HG03354 (cell line): Measurements from ENCODE around the gene ATP6AP2.
"Not testable (repeated sequence)": the region's sequence is repeated elsewhere in the genome, so short reads cannot be mapped to it uniquely, and the experiment has no call there.

Source experiments
- ATAC-seq: cut with Tn5 transposase; IDR thresholded peaks from one replicate; pipeline ENCODE4 v1.9.1; 2021; ENCODE audit warnings: mild to moderate bottlenecking; ENCODE audit not compliant: unreplicated experiment, poor library complexity, severe bottlenecking

The ATP6AP2 gene

DNA sequence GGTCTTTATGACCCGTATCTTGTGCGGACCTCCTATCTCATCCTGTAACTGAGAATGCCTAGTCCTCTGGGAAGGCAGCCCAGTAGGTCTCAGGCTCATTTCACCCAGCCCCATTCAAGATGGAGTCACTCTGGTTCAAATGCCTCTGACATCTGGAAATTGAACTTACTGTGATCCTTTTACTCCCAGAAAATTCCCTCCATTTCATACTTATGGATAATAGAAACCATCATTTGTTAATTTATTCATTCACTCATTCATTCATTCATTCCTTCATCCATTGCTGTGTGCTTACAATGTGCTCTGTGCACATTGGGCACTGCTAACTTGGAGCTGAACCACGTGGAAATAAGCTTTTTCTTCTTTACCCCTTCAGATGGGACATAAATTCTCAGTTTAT, 9.2 kb upstream of the ATP6AP2 start:
- ATAC-seq, result no peak

DNA sequence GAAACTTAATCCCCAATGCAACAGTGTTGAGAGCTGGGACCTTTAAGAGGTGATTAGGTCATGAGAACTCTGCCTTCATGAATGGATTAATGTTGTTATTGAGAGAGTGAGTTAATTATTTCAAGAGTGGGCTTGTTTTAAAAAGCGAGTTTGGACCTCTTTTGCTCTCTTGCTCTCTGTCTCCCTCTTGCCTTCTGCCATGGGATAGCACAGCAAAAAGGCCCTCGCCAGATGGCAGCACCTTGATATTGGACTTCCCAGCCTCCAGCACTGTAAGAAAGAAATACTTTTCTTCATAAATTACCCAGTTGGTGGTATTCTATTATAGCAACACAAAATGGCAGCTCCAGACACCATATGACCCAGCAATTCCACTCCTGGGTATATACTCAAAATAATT, 7.0 kb upstream of the ATP6AP2 start:
- no peak for ATAC-seq

DNA sequence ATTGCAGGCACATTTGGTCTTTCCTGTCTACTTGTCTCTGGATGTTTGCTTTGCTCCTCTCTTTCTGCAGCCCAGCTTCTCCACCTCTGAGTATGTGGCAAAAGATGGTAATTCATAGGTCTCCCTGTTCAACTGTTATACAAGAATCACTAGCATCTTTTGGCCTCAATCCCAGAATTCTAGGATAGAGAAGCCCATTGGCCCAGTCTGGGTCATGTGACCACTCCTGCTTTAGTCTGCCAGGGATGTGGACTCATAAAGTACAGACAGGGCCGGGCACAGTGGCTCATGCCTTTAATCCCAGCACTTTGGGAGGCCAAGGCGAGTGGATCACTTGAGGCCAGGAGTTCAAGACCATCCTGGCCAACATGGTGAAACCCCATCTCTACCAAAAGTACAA, 5.4 kb upstream of the ATP6AP2 start:
- not testable (repeated sequence) for ATAC-seq

DNA sequence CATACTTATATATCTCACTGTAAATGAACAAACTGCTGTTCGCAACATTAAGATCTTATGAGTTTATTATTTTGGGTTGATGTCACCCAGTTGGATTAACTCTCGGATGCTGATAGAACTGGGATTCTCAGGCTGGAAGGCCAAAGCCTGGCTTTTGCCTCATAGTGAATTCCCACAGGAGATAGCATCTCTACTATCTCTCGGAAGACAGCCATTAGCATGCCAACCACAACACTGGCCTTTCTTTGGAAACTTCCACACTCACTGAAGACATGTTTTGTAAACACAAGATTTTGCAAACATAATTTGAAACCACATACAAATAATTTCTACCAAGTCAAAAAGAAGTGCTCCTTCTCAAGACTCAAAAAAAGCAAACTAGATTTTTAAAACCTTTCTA, 4.5 kb upstream of the ATP6AP2 start:
- no peak for ATAC-seq

DNA sequence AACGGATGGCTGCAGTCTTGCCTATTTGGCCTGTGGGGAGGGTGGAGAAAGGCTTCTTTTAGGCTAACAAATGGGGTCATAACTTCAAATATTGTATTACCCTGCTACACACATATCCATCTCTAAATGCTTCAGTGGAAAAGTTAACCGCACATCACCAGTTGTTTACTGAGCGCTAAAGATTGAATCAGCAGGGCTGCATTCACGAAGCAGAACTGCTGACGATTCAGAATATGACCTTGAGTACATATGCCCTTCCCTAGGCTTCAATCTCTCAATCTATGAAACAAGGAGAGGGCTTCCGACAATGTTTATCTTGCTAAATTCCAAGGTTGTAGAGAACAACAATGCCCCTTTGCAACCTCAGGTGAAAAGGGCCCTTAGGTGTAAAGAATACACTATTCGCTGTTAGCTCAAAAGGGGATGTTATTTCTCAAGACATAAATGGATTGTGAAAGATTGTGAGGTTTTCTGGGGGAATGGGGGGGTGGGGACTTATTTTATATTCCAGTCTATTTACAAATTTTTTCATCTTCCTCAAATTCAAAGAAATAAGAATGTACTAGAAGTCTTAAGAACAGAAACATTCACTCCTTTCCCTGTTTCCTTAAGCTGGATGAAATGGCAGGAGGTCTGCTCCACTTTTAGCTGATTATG, 2.6 kb upstream of the ATP6AP2 start:
- no peak for ATAC-seq

DNA sequence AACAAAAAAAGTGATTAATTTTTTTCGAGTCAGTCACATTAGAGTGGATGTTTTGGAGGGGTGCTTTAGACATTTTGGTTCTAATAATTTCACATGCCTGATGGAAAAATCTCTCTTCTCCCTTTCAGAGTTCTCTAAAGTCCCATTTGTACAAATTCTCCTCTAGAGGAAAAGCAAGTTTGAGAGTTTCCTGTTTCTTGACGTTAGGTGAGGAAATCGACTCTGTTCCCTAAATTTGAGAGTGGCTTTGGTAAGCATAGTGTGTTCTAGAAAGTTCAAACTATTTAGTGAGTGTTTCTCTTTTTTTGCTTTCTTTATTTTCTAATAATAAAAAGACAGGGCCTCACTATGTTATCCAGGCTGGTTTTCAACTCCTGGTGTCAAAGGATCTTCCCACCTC, 1.6 kb upstream of the ATP6AP2 start:
- ATAC-seq, result no peak

DNA sequence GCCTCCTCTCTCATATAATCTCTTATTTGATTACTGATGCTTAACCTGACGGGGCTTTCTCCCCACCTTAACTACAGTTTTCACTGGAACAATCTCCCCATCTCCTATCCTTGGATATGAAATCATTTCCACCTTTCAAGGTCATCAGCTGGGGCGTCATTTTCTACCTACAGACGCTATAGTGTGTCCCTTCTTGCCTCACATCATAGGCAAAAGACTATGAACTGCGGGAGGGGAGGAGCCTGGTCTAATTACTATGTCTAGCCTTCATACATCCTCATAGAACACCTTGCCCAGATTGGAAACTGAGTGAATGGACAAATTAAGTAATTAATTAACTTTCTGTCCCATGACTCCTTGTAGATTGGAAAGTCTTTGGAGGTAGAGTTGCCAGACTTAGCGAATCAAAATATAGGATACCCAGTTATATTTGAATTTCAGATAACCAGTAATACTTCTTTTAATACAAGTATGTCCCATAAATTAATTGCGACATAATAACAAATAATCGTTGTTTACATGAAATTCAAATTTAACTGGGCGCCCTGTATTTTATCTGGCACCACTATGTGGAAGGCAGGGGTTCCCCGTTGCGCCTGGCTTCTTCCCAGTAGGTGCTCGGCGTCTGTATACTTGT, 752 bp upstream of the ATP6AP2 start:
- ATAC-seq, result peak; percentile 54

DNA sequence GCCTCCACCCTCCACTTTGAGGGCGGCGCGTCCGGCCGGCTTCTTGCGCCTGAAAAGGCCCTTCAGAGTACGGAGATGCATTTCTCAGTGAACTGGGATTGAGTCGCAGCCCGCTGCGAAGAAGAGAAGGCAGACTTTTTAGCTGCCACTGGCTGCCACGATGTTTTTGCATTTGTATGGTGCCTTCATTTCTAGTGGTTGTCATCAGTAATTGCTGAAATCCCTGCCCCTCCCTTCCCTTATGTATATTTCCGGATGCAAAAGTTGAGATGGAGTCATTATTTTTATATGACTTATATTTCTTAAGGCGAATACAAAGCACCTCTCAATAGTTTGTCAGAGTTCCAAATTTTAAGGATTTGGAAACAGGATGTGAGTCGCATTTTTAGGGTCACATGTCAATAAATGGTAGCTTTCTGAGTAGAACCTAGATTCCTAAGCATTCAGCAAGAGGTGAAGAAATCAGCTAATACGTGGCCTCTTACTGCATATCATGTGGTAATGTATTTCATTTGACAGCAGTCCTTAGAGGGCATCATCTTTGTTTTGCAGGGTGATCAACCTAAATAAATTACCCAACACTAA, 658 bp downstream of the ATP6AP2 start:
- peak; percentile 9 for ATAC-seq

DNA sequence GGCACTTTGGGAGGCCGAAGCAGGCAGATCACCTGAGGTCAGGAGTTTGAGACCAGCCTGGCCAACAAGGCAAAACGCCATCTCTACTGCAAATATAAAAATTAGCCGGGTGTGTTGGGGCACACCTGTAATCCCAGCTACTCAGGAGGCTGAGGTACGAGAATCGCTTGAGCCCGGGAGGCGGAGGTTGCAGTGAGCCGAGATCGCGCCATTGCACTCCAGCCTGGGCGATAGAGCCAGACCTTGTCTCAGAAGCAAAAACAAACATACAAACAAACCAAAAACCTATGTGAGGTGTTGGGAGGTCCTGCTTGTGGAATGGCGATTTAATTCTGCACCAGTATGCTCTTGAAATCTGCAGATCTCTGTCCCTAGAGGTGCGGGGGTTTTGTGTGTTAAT, 1.4 kb downstream of the ATP6AP2 start:
- ATAC-seq, result not testable (repeated sequence)

DNA sequence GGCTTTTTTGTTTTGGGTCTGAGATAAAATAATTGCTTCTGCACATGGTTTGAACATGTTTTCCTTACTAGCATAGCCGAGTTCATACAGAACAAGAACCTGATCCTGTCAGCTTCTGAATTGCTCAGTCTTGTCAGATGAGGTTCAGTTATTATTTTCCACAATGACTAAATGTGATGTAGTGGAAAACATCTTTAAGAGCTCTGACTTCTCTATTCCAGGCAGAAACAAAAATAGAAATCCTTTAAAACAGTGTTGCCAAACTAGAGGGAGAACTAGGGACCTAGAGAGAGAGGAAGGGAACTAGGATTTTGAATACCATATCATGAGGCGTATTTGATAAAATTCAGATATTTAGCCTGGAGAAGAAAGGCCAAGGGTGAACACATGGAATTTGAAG, 2.0 kb downstream of the ATP6AP2 start:
- no peak for ATAC-seq

DNA sequence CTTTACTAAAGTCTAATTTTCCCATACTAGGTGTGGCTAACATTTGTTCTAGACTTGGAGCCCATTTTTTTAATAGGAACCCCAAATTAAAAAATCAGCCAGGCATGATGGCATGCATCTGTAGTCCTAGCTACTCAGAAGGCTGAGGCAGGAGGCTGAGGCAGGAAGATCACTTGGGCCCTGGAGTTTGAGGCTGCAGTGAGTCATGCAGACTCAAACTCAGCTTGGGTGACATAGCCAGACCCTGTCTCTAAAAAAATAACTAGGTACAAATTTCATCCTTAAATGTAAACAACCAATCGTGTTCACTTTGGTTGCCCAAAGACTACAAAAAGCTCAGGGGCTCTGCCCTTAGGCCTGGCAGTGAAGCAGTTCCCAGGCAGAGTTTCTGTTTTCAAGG, 6.9 kb downstream of the ATP6AP2 start:
- ATAC-seq, result not testable (repeated sequence)

DNA sequence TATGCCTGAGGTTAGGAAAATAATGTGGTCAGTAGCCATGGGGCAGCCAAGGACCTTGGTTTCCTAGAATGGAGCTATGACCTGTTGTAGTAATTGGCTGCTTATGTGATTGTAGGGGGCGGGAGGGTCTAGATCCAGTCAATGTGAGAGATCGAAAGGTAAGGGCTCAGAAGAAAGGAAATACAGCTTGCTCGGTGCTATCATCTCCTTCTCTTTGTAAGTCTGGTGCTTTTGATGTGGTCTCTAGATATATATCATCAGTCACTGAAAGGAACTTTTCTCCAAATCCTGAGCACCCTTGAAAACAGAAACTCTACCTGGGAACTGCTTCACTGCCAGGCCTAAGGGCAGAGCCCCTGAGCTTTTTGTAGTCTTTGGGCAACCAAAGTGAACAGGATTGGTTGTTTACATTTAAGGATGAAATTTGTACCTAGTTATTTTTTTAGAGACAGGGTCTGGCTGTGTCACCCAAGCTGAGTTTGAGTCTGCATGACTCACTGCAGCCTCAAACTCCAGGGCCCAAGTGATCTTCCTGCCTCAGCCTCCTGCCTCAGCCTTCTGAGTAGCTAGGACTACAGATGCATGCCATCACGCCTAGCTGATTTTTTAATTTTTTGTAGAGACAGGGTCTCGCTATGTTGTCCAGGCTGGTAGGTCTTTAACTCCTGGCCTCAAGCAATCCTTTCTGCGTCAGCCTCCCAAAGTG, 9.0 kb downstream of the ATP6AP2 start:
- ATAC-seq, result not testable (repeated sequence)

DNA sequence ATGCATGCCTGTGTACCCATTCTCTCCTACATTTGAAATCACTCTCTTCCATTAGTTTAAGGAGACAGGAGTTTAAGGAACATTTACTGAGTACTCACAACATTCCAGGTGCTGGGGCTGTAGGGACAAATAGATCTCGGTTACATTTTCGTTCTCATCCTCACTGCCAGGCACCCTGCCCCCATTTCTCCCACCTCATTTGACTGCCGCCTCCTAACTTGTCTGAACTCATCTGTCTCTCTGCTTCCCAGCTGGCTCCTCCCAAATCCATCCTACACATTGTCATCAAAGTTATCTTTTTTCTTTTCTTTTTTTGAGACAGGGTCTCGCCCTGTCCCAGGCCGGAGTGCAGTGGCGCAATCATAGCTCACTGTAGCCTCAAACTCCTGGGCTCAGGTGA, 22.7 kb downstream of the ATP6AP2 start:
- ATAC-seq, result no peak

DNA sequence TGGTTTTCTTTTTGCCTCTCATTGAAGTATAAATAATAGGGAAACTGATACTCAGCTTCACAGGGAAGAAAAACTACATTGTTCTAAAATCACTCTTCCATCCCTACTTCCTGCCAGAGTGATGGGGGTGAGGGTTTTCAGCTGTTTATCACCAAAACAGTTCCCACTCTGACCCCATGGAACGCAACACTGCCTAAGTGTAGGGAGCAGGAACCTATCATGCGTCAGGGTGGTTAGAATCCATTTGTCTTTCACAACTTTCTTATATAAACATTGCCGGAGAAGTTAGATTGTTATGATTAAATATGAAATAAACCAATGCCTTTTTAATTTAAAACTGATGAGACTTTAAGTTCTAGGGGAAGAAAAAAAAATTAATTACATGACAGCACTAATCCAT, 26.6 kb downstream of the ATP6AP2 start:
- ATAC-seq, result no peak

DNA sequence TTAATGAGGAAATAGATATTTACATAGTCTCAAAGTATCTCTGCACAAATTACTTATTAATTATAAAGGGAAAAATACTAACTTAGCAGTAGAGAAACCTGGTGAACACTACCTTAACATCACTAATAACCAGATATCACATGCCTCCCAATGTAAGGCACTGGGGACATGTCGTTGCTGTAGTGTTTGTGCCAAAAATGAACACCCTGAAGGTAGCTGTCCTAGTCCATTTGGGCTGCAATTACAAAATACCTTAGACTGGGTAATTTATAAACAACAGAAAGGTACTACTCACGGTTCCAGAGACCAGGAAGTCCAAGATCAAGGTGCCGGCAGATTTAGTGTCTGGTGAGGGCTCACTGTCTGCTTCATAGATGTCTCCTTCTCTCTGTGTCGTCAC, 31.7 kb downstream of the ATP6AP2 start:
- no peak for ATAC-seq

DNA sequence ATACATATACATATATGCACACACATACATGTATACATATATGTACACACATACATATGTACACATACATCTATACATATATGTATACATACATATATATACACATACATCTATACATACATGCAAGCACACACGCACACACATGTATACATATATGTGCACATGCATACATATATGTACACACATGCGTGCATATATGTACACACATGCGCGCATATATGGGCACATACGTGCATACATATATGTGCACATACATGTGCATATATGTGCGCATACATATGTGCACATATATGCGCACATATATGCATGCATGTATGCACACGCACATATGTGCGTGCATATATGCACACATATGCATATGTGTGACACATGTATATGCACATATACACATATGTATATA, 35.2 kb downstream of the ATP6AP2 start:
- ATAC-seq, result no peak

DNA sequence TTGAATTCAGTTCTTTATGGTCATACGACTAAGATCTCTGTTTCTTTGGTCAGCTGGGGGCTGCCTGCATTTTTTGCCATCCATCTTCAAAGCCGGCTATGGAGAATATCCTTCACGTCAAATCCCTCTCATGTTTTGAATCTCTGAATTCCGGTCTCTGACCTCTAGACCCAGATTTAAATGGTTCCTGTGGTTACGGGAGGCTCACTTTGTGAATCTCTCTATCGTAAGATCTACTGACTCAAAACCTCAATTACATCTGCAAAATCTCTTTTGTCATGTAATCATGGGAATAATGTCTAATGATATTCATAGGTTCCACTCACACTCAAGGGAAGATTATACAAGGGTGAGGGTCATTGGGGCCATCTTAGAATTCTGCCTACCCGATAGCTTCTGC, 36.8 kb downstream of the ATP6AP2 start:
- no peak for ATAC-seq

DNA sequence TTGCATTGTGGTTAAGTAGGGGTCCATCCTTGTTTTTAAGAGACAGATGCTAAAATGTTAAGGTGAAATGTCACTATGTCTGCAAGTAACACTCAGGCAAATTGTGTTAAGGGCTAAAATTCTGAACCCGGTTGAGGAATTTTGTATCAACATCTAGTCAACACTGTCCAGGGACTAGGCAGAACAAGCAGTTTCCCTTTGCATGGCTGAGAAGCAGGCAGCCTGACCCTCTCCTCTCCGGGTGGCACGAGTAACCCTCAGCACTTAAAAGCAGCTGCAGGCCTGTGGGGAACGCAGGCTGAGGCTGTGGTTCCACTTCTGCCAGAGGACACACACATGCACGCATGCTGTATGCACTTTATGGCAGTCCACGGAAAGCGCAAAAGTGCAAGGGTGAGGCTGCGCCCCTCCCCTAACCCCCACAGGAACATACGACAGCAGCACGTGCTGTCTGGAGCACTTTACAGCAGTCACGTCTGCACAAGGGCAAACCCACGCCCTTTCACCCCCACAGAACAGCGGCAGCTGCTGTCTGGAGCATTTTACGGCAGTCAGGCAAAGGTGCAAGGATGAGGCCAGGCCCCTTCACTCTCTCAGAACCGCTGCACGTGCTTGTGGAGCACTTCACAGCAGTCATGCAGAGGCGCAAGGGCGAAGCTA, 41.8 kb downstream of the ATP6AP2 start:
- ATAC-seq, result no peak

DNA sequence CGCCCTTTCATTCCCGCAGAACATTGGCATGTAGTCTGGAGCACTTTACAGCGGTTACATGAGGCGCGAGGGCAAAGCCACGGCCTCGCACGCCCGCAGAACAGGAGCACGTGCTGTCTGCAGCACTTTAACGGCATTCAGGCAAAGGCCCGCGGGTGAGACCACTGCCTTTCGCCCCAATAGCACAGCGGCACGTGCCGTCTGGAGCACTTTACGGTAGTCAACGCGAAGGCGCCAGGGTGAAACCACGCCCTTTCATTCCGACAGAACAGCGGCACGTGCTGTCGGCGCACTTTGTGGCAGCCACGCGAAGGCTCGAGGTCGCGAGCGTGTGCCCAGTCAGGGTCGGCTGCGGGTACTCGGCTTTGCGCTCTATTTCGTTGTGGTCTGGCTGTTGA, 42.4 kb downstream of the ATP6AP2 start, which contains the start of gene MPC1L:
TSS of gene MPC1L (plus strand) at position 290 of the 398 bp plus-strand sequence. CDS start 138 bp downstream, outside the sequence.
- no peak for ATAC-seq

DNA sequence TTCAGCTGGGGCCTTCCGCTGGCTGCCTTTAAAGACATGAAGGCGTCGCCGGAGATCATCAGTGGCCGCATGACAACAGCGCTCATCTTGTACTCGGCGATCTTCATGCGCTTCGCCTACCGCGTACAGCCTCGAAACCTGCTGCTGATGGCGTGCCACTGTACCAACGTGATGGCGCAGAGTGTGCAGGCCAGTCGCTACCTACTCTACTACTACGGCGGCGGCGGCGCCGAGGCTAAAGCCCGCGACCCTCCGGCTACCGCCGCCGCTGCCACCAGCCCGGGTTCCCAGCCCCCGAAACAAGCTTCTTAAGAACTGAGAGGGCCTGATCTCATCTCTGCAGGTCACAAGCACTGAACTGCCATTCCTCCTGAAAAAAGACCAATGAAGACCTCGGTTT, 42.9 kb downstream of the ATP6AP2 start:
- no peak for ATAC-seq
